GM19238 (cell line): ENCODE data around the gene CYP11A1.

Experiments
- DNase-seq: peaks from one replicate; pipeline ENCODE4 v3.0.0; 2011; ENCODE audit warnings: low spot score; ENCODE audit not compliant: insufficient read length

The CYP11A1 gene

GRCh38 chr15:74304431-74304830 lies 63.0 kb downstream of the CYP11A1 start:
- no peak for DNase-seq

GRCh38 chr15:74303741-74304309 lies 63.6 kb downstream of the CYP11A1 start:
- no peak for DNase-seq

- DNase-seq = peak; percentile 63
Observed at GRCh38 chr15:74302821-74303359, 64.6 kb downstream of the CYP11A1 start.

- DNase-seq = no peak
Observed at GRCh38 chr15:74301583-74302361, 65.7 kb downstream of the CYP11A1 start.

- DNase-seq = no peak
Observed at GRCh38 chr15:74300057-74300795, 67.2 kb downstream of the CYP11A1 start.

- DNase-seq = no peak
Observed at GRCh38 chr15:74297887-74298286, 69.6 kb downstream of the CYP11A1 start.

- DNase-seq = no peak
Observed at GRCh38 chr15:74295800-74296199, 71.6 kb downstream of the CYP11A1 start.

- no peak for DNase-seq
Observed at GRCh38 chr15:74294010-74294409, 73.4 kb downstream of the CYP11A1 start.

- DNase-seq = no peak
Observed at GRCh38 chr15:74293021-74293810, 74.2 kb downstream of the CYP11A1 start.

- DNase-seq = peak; percentile 79
Observed at GRCh38 chr15:74291101-74292071, 76.1 kb downstream of the CYP11A1 start.

GRCh38 chr15:74290645-74291044 lies 76.8 kb downstream of the CYP11A1 start:
- no peak for DNase-seq

- DNase-seq = no peak
Observed at GRCh38 chr15:74289671-74290070, 77.8 kb downstream of the CYP11A1 start.
